Measurements from ENCODE around the gene IL31.
"Not testable (repeated sequence)": the region's sequence is repeated elsewhere in the genome, so short reads cannot be mapped to it uniquely, and the experiment has no call there.

The IL31 gene

GRCh38 chr12:122174155-122174845 is at the start of gene IL31:
Gene IL31, minus strand, starts transcription at chr12:122174221. Its CDS starts 49 bp downstream, at chr12:122174172.
- no peak for DNase-seq (ENCODE audit: low read depth, low spot score)

- no peak for DNase-seq (ENCODE audit: low read depth, low spot score)
Observed at GRCh38 chr12:122216445-122216844, 42.4 kb upstream of the IL31 start.

GRCh38 chr12:122215771-122216170 is 41.8 kb upstream of the IL31 start:
- DNase-seq (ENCODE audit: low read depth, low spot score), result no peak

- no peak for DNase-seq (ENCODE audit: low read depth, low spot score)
Observed at GRCh38 chr12:122208073-122208820, 34.2 kb upstream of the IL31 start.

DNA sequence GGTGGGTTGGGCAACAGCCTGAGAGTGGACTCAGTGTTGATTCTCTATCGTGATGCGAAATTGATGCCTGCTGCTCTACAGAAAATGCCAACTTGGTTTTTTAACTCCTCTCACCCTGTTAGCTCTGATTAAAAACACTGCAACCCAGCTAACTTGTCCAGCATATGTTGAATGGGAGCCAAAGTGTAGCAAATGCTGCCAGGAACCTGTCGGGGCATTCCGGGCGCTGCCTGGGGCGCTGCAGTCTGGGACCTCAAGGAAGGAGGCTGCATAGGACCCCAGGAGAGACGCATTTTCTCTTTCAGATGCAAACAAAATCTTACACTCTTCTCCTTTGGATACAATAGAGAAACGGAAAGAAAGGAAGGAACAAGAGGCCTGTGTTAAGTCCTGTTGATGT is 33.4 kb upstream of the IL31 start:
- no peak for DNase-seq (ENCODE audit: low read depth, low spot score)

DNA sequence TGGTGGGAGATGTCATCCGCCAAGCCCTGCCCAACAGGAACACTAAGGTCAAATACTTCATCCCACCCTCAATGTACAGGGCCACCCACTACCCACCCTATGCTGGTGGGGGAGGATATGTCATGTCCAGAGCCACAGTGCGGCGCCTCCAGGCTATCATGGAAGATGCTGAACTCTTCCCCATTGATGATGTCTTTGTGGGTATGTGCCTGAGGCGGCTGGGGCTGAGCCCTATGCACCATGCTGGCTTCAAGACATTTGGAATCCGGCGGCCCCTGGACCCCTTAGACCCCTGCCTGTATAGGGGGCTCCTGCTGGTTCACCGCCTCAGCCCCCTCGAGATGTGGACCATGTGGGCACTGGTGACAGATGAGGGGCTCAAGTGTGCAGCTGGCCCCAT is 33.0 kb upstream of the IL31 start:
- no peak for DNase-seq (ENCODE audit: low read depth, low spot score)

DNA sequence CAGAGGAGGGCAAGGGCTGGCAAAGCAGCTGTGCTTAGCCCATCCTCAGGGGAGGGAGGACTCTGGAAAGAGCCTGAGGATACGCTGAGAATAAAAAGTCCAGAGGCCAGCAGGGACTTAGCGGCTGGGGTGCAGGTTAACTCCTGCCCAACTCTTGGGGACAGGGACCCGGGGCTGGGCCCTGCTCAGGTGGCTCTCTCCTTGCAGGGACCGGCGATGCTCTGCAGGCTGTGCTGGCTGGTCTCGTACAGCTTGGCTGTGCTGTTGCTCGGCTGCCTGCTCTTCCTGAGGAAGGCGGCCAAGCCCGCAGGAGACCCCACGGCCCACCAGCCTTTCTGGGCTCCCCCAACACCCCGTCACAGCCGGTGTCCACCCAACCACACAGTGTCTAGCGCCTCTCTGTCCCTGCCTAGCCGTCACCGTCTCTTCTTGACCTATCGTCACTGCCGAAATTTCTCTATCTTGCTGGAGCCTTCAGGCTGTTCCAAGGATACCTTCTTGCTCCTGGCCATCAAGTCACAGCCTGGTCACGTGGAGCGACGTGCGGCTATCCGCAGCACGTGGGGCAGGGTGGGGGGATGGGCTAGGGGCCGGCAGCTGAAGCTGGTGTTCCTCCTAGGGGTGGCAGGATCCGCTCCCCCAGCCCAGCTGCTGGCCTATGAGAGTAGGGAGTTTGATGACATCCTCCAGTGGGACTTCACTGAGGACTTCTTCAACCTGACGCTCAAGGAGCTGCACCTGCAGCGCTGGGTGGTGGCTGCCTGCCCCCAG is 32.3 kb upstream of the IL31 start:
- no peak for DNase-seq (ENCODE audit: low read depth, low spot score)

GRCh38 chr12:122205053-122205925 is 31.3 kb upstream of the IL31 start:
- DNase-seq (ENCODE audit: low read depth, low spot score), result no peak

- DNase-seq (ENCODE audit: low read depth, low spot score), result no peak
Observed at GRCh38 chr12:122204167-122205052, 30.4 kb upstream of the IL31 start.

DNA sequence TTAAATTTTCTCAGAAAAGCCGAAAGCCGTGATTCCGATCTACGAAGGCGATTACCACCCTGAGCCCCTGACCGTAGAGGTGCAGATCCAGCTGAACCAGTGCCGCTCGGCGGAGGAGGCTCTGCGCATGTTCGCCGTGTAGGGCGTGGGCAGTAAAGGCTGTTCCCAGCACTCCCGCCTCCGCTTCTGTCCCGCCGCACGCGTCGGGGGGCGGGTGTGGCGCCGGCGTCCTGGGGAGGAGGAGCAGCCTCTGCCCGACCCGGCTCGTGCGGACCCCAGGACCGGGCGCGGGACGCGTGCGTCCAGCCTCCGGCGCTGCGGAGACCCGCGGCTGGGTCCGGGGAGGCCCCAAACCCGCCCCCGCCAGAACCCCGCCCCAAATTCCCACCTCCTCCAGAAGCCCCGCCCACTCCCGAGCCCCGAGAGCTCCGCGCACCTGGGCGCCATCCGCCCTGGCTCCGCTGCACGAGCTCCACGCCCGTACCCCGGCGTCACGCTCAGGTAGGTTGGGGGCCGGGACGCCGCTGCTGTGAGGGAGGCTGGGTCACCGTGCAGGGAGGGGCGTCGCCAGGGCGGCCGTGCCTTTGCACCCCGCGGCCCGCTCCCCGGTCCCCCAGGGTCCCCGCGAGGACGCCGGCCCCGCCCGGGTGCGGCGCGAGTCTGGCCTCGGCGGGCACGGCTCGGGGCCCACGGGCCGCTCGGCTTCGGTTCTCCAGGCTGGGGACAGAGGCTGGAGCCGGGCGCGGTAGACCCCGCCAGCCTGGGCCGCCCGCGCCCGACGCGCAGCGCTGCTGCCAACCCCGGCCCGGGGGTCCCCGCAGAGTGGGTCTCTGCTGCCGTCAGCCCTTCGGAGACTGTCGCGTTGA is 29.5 kb upstream of the IL31 start, which contains the start of gene B3GNT4:
TSS of gene B3GNT4 (plus strand) at position 409 of the 866 bp plus-strand sequence. CDS start 910 bp downstream, outside the sequence.
- DNase-seq (ENCODE audit: low read depth, low spot score), result no peak

DNA sequence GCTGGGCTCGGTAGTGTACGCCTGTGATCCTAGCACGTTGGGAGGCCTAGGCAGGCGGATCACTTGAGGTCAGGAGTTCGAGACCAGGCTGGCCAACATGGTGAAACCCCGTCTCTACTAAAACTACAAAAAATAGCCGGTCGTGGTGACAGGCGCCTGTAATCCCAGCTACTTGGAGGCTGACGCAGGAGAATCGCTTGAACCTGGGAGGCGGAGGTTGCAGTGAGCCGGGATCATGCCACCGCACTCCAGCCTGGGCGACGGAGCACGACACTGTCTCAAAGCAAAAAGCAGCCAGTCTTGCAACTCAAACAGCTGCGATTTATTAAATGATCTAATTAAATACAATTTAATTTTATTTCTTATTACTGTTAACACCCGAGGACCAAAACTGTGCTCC is 28.8 kb upstream of the IL31 start:
- DNase-seq (ENCODE audit: low read depth, low spot score), result not testable (repeated sequence)

DNA sequence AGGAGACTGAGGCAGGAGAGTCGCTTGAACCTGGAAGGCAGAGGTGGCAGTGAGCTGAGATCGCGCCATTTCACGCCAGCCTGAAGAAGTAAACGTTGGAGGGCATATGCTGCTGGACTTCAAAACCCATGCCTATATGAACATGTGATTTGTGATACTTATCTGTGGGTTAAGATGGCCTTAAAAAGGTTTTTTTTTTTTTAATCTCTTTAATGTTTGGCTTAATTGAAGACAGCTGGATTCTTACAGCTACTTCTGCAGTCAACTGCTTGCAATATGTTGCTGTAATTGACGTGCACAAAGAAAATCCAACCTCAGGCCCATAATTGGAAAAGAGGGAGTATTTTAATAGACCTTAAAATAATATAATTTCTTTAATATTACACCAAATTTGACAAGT is 28.0 kb upstream of the IL31 start:
- no peak for DNase-seq (ENCODE audit: low read depth, low spot score)

DNA sequence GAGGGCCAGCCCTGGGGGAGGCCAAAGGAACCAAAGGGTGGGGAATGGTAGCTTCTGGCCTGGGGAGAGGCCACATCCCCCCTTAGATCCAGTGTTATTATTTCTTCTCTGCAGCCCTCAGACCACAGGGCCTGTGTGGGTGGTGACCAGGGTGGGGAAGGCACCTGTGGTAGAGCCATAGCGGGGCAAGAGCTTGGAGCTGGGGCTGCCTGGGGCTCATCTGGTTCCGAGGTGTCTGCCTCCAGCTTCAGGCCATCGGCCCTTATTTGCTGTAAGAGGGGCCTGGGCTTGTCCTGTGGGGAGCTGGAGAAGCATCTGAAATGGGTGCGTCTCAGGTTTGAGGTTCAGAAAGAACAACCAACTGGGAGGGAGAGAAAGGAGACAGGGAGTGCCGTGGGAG is 27.4 kb upstream of the IL31 start:
- DNase-seq (ENCODE audit: low read depth, low spot score), result no peak

DNA sequence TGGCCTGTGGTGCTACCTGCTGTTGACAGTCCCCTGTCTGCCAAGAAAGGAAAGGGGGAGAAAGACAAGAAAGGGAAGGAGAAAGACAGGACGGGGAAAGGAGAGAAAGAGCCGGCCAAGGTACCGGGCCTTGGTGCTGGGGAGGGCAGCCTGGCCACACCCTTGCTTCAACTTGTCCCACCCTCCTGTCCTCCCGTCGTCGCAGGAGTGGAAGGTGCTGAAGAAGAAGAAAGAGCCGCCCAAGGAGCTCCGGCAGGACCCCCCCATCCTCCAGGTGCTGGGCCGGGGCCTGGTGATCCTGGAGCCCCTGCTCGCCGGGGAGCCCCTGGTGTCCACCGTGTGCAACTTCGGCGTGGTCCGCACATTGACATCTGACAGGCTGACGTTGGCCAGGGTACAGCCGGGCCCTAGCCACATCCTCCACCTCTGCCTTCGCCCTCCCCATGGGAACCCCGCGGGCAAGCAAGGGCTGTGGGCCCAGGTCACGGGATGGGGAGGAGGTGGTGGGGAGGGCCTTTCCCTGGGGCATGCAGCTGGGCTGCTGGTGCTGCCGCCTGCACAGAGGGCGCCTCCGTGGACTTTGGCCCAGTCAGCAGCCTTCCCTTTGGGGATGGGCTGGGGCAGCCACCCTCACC is 26.6 kb upstream of the IL31 start:
- no peak for DNase-seq (ENCODE audit: low read depth, low spot score)

GRCh38 chr12:122199484-122200355 is 25.7 kb upstream of the IL31 start:
- no peak for DNase-seq (ENCODE audit: low read depth, low spot score)

DNA sequence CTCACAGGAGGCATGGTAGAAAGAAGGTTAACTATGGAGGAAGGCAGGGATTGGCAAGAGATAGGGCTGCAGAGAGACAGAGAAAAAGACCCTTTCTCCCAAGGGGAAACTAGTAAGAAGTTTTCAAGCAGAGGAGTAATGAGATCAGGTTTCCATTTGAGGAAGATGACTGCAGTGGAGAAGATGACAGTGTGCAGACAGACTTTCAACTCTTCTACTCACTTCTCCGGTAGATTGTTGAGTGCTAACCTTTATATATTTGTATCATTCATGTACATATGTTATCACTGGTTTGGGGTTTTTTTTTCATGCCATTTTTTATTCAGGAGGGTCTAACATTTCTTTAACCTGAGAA is 23.6 kb upstream of the IL31 start:
- DNase-seq (ENCODE audit: low read depth, low spot score), result no peak

- no peak for DNase-seq (ENCODE audit: low read depth, low spot score)
Observed at GRCh38 chr12:122195405-122195804, 21.4 kb upstream of the IL31 start.

DNA sequence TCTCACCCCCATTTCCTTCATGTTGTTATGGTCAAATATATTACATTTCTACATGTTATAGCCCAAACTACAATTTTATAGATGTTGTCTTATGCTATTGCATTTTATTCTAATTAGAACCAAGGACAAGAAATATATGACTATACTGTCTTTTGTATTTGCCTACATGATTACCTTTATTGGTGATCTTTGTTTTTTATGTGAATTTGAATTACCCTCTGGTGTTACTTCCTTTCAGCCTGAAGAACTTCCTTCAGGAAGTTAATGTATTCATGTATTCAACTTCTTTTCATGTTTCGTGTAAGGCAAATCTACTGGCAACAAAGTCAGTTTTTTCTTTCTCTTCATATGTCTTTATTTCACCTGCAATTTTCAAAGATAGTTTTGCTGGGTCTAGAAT is 20.8 kb upstream of the IL31 start:
- DNase-seq (ENCODE audit: low read depth, low spot score), result no peak

Data from brain pericyte (primary cell).